T47D (cell line): ENCODE results near the gene VEPH1.

Source experiments
- DNase-seq, 2 experiments: peaks; one replicate each; pipeline versions ENCODE4 v3.0.0 to v3.0.0-alpha.2; 2011 to 2012; ENCODE audit warnings: low read depth in 1 of 2, low spot score in 1 of 2
- JUND ChIP-seq: IDR thresholded peaks from 2 replicates; pipeline ENCODE4 v1.6.1; 2012; ENCODE audit warnings: low read depth
- in situ Hi-C: cut with HindIII; loops from 2 replicates; pipeline ENCODE4 v1.10.0; 2016; ENCODE audit warnings: low sequenced_read_pairs, low pct_unique_long_range_greater_than_20kb

VEPH1 gene

DNA sequence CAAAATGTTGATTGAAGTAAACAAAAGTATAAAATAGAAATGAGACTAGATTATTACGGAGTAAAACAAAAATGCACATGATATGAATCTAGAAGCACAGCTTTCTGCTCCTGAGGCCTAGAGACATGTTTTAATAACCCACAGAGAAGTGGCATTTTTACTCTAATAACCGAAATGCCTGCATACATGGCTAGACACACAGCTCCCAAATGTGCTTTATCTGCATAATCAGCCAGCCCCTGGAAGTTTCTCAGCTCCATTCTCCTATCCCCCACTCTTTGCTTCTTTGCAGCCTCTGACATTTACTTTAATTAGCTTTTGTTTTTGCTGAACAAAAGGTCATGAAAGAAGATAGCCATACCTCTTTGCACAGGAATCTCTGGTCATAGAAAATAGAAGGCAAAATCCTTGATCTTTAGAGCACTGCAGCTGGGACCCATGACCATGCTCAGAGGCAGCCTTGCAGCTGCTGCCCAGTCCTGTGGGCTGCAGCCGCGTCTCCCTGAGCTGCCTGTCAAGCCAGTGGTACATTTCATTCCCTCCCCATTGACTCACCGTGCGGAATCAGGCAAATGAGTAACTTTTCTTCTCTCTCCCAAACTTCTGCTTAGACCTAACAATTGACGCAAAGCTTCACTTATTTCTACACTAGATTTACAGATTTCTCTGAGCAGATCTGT lies at the start of gene VEPH1:
Gene VEPH1 (minus strand): TSS at position 501 of the 680 bp plus-strand sequence. CDS start 8,067 bp downstream, outside the sequence.
- DNase-seq = peak in 1 of 2 experiments; percentile 62

GRCh38 chr3:157551961-157552360 lies 48.7 kb upstream of the VEPH1 start:
- no peak for DNase-seq
- in situ Hi-C loops = no loop called here
- no peak for TF ChIP-seq JUND

More for the DNA sequence above, at the start of gene VEPH1:
- in situ Hi-C loops = no loop called here
- peak; percentile 40; the same call in 1 of the 2 replicates for TF ChIP-seq JUND

GRCh38 chr3:157549498-157549897 lies 46.3 kb upstream of the VEPH1 start:
- DNase-seq = no peak
- in situ Hi-C loops = no loop called here
- no peak for TF ChIP-seq JUND

DNA sequence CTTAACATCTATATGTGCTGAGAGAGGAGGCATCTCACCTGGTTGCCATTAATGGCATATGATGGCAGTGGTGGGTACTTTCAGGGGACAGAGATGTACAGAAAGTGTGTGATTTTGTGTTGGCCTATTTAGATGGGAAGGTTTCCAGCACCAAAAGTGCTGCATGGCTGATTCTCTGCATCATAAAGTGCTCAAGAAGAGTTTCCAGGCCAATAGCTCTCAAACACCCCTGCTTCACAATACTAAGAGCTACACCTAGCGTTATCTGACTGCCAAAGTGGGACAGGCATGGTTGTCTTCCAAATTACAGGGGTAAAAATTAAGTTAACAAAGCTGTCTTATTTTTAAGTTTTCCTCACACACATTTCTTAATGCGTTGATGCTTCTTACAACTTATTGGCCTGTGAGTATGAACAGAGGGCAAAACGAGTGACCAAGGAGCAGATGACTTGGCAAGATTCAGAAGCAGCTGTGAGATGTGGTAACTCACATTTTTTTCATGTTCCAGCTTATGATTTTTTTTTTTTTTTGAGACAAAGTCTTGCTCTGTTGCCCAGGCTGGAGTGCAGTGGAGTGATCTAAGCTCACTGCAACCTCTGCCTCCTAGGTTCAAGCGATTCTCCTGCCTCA lies 41.4 kb upstream of the VEPH1 start:
- no peak for DNase-seq
- in situ Hi-C loops = no loop called here
- no peak for TF ChIP-seq JUND

GRCh38 chr3:157543501-157544035 lies 40.4 kb upstream of the VEPH1 start:
- no peak for TF ChIP-seq JUND
- in situ Hi-C loops = no loop called here
- no peak for DNase-seq

- no peak for TF ChIP-seq JUND
- peak; percentile 82 to 89 for DNase-seq
- in situ Hi-C loops = no loop called here
Measured at GRCh38 chr3:157542711-157543500, 39.7 kb upstream of the VEPH1 start.

DNA sequence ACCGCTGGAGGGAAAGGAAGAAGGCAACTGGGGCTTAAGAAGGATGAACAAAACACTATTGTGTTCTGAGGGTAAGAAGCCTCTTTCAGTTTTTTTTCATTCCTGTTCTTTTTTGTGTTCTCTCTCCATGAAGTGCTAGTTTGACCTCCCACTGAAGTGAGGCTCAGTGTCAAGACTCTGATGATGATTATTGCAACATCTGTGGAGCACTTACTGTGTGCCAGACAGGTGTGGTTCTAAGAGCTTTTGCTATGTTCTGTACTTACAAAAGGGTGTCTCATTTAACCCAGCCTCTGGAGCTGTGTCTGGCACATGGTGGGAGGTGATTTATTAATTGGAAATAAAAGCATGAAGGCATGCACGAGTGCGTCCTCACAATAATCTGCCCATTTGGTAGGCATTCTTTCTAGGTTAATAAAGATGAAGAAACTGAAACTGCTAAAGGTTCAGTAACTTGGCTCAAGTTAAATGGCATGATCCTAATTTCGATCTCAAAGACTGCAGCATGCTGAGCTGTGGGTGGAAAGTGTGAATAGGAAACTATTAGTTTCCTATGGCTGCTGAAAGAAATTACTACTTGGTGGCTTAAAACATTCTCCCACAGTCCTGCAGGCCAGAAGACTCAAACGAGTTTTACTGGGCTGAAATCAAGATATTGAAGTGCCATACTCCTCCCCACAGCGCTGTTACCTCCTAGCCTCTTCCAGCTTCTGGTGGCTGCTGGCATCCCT lies 38.5 kb upstream of the VEPH1 start:
- no peak for DNase-seq
- in situ Hi-C loops = no loop called here
- TF ChIP-seq JUND = no peak

GRCh38 chr3:157540656-157541055 lies 37.4 kb upstream of the VEPH1 start:
- in situ Hi-C loops = no loop called here
- no peak for TF ChIP-seq JUND

DNA sequence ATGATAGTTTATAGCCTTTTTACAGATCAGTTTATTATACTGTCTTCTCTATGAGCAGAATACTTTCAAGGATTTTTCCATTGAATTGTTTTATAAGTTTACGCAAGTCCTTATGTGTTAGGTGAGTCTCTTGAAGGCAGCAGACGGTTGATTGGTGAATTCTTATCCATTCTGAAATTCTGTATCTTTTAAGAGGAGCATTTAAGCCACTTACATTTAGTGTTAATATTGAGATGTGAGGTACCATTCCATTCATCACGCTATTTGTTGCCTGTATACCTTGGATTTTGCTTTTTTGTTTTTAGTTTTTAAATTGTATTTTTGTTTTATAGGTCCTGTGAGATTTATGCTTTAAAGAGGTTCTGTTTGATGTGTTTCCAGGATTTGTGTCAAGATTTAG lies 32.5 kb upstream of the VEPH1 start:
- no peak for TF ChIP-seq JUND
- no peak for DNase-seq
- in situ Hi-C loops = no loop called here

More at GRCh38 chr3:157540656-157541055, 37.4 kb upstream of the VEPH1 start:
- peak; percentile 33 to 56 for DNase-seq

DNA sequence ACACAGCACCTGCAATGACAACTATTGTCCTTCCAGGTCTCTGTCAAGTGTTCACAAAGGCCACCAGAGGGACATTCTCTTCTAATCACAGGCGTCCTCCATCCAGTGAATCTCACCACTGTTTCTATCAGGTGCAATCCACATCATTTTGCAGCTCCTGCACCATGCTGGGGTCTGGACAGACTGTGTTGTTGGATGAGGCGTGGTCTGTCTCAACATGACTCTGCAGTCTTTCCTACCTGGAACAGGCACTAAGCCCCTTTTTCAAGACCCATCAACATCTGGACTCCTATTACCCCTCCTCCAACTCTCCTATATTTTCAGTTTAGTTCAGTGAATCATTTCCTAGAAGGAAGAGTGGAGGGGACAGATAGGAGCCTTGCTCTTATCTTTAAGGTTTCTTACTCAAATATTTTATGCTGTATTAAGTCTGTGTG lies 31.5 kb upstream of the VEPH1 start:
- TF ChIP-seq JUND = no peak
- in situ Hi-C loops = no loop called here
- peak in 1 of 2 experiments; percentile 25 for DNase-seq

GRCh38 chr3:157533298-157534070 lies 30.3 kb upstream of the VEPH1 start:
- no peak for DNase-seq
- TF ChIP-seq JUND = no peak
- in situ Hi-C loops = no loop called here
